Retinal pigment epithelial cell (primary cell): ENCODE data around the gene STEAP3.

Source experiments
- DNase-seq: peaks from one replicate; pipeline ENCODE4 v3.0.0-alpha.2; 2010; ENCODE audit warnings: low read depth
- H3K4me3 ChIP-seq: 2 replicates; pipeline ENCODE4 v1.5.1; 2011; ENCODE audit warnings: mild to moderate bottlenecking, low read length, control low read depth, moderate library complexity
- TF ChIP-seq, protein P1 (sequence below): conservative IDR thresholded peaks from 2 replicates; pipeline ENCODE4 v1.5.1; 2011; ENCODE audit warnings: low read depth, low read length, control low read depth, inconsistent platforms

Gene STEAP3

DNA sequence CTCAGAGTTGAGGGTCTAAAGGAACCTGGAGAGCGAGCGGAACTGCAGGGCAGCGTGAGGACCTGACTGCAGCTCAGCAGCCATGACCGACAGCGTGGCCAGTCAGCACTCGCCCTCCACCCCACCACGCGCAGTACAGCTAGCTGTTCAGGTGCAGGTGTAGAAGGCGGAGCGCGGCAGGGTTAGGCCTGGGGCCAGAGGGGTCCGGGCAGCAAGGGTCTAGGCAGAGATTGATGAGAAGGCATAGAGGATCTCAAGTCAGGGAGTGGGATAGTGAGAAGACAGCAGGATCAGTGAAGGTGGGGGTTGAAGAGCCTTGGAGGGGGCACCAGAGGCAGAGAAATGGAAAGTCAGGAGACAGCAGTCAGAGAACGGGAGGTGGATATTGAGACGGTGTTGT, 71.0 kb downstream of the STEAP3 start:
- DNase-seq, result no peak
- H3K4me3 ChIP-seq, result no peak overlapping the region
- TF ChIP-seq, protein P1, sequence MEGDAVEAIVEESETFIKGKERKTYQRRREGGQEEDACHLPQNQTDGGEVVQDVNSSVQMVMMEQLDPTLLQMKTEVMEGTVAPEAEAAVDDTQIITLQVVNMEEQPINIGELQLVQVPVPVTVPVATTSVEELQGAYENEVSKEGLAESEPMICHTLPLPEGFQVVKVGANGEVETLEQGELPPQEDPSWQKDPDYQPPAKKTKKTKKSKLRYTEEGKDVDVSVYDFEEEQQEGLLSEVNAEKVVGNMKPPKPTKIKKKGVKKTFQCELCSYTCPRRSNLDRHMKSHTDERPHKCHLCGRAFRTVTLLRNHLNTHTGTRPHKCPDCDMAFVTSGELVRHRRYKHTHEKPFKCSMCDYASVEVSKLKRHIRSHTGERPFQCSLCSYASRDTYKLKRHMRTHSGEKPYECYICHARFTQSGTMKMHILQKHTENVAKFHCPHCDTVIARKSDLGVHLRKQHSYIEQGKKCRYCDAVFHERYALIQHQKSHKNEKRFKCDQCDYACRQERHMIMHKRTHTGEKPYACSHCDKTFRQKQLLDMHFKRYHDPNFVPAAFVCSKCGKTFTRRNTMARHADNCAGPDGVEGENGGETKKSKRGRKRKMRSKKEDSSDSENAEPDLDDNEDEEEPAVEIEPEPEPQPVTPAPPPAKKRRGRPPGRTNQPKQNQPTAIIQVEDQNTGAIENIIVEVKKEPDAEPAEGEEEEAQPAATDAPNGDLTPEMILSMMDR, result no peak

DNA sequence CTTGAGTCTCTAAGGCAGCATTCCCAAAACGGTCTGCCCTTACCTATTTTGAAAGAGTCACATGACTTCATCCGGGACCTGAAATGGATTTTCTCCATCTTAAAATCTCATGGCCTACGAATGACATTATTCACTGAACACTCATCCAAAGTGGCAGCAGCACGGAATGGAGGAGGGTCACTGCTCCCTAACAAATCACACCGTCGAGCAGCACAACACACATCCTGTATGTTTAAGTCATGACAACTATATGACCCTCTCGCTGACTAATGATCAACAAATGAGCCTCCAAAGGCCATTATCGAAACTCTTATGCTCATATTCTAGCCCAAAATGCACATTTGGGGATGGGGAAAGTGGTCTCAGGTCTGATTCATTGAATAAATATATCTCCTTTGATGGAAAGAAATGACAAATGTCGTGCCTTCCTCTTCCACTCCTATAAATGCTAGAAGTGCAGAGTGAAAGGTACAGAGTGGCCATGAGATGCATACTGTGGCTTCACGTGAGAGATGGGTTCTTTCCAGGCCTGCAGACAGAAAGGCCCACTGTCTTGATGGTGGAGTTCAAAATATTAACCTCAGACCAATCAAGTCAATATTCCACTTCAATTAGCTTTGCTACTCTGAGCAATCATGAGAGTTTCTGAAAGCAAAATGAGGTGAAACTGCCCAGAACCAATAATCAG, 72.2 kb downstream of the STEAP3 start:
- TF ChIP-seq, protein P1, result no peak
- DNase-seq, result no peak
- no peak overlapping the region for H3K4me3 ChIP-seq

DNA sequence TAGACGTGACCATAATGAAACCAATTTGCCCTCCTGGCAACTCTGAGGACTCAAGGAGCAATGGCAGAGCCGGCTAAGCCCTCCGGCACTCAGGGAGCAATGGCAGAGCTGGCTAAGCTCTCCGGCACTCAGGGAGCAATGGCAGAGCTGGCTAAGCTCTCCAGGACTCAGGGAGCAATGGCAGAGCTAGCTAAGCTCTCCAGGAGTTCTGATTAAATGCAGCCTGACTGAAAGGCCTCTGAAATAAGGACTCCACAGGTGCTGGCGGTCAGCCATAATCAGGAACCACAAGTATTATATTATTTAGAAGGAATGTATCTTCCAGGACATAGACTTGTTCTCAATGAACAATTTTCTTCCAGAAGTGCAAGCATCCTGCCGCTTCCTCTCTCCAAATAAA, 77.8 kb downstream of the STEAP3 start:
- no peak overlapping the region for H3K4me3 ChIP-seq
- TF ChIP-seq, protein P1, result no peak
- DNase-seq, result peak; percentile 16

DNA sequence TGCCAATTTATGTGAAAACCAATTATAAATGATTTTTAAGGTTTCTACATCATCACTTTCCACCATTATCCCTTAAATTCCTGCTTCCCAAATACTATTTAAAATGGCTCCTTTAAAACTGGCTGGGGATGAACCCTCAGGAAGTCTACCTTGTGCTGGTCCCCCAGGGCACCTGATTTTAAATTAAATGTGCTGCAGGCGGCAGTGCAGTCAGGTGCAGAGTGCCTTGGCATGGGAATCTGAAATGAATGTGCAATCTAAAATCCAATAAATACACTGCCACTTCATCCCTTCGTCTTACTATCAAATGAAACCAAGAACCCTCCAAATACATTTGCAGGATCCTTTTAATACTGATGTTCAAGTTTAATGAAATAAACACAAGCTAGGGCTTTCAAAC, 81.2 kb downstream of the STEAP3 start:
- TF ChIP-seq, protein P1, result no peak
- DNase-seq, result no peak

DNA sequence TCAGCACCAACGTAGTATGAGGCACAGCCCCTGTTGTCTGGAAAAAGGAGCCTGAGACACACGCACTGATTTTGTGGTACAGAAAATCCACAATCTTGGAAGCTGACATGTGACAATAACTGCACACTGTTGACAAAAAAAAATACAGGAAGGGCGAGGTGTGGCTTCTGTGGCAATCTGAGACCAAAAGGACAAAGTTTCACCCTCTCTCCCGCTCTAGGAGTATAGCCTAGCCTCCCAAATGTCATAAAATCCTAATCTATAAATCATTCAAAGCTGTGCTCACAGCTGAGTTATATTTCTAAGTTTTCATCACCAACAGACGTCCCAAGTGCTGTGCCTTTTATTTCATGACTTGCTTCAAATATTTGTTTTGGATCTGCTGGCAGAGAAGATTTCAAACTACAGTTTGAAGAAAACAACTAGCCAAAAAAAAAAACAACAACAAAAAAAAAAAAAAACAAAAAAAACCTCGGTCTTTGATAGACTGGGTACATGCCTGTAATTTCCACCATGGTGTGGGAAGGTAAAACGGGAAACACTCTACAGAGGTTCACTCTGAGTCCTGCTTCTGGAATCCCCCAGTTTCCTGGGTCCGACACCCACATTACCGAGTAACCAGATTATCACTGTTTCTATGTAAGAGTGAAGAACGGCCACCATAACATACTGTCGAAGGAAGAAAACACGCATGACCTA, 82.0 kb downstream of the STEAP3 start:
- DNase-seq, result no peak
- no peak overlapping the region for H3K4me3 ChIP-seq
- TF ChIP-seq, protein P1, result no peak

More for the DNA sequence above, 81.2 kb downstream of the STEAP3 start:
- H3K4me3 ChIP-seq, result no peak overlapping the region

DNA sequence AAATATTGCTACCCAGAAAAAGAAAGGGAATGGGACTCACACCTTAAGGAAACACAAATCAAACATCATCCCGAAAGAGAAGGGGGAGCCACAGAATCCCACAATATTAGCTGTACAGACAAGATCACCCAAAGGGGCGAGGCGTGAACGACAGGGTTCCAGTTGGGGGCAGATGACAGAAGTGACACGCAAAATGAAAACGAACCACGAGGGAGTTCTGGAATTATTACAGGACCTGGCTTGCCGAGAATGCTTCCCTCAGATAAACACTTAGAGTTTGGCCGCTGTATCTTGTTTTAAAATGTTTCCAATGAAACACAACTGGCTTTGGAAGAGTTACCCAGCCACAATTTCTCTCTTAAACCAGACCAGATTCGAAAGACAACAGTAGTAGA, 82.6 kb downstream of the STEAP3 start:
- no peak overlapping the region for H3K4me3 ChIP-seq
- TF ChIP-seq, protein P1, result no peak
- DNase-seq, result no peak
